BLaER1 (cell line): Measurements from ENCODE around the gene PLXDC1.

ENCODE experiments used
- H3K27ac ChIP-seq: shearing (Covaris generic); formaldehyde crosslinking; 2 replicates; pipeline ENCODE4 v1.8.1; 2022
- H3K27me3 ChIP-seq: shearing (Covaris generic); formaldehyde crosslinking; 2 replicates; pipeline ENCODE4 v1.8.1; 2022
- H3K36me3 ChIP-seq: shearing (Covaris generic); formaldehyde crosslinking; 2 replicates; pipeline ENCODE4 v1.8.1; 2022
- H3K4me1 ChIP-seq: shearing (Covaris generic); formaldehyde crosslinking; 2 replicates; pipeline ENCODE4 v1.8.1; 2022
- H3K4me2 ChIP-seq: shearing (Covaris generic); formaldehyde crosslinking; 2 replicates; pipeline ENCODE4 v1.8.1; 2022
- H3K4me3 ChIP-seq: shearing (Covaris generic); formaldehyde crosslinking; 2 replicates; pipeline ENCODE4 v1.8.1; 2022
- H3K9ac ChIP-seq: shearing (Covaris generic); formaldehyde crosslinking; 2 replicates; pipeline ENCODE4 v1.8.1; 2022
- H3K9me3 ChIP-seq: shearing (Covaris generic); formaldehyde crosslinking; 2 replicates; pipeline ENCODE4 v1.8.1; 2022
- H4K20me1 ChIP-seq: shearing (Covaris generic); formaldehyde crosslinking; 2 replicates; pipeline ENCODE4 v1.8.1; 2022
- Cebpa-rat ChIP-seq: shearing (Covaris generic); IDR thresholded peaks from 2 replicates; pipeline ENCODE4 v1.8.1; 2022

The PLXDC1 gene

GRCh38 chr17:39104046-39104445 lies 47.4 kb downstream of the PLXDC1 start:
- no peaks in the 10 kb centered on the region for H4K20me1 ChIP-seq
- H3K9ac ChIP-seq: no peak overlapping the region
- H3K9me3 ChIP-seq: no peaks in the 10 kb centered on the region
- no peaks in the 10 kb centered on the region for H3K36me3 ChIP-seq
- H3K27ac ChIP-seq: no peak overlapping the region
- no peak for TF ChIP-seq Cebpa-rat
- peaks cover 76% of the 10 kb centered on the region for H3K4me1 ChIP-seq
- H3K4me2 ChIP-seq: peak overlapping the region; percentile 59
- H3K4me3 ChIP-seq: no peak overlapping the region
- H3K27me3 ChIP-seq: no peaks in the 10 kb centered on the region

GRCh38 chr17:39101091-39101490 lies 50.3 kb downstream of the PLXDC1 start:
- Histone ChIP-seq H3K4me2 (peak overlapping the region; percentile 95), H4K20me1 (no peaks in the 10 kb centered on the region), H3K4me1 (peaks cover 91% of the 10 kb centered on the region), H3K27me3 (no peaks in the 10 kb centered on the region), H3K27ac (no peak overlapping the region), H3K4me3 (no peak overlapping the region), H3K36me3 (no peaks in the 10 kb centered on the region), H3K9ac (no peak overlapping the region), H3K9me3 (no peaks in the 10 kb centered on the region)
- TF ChIP-seq Cebpa-rat: no peak

- H3K4me1 ChIP-seq: peaks cover 97% of the 10 kb centered on the region
- no peak overlapping the region for H3K4me3 ChIP-seq
- H3K36me3 ChIP-seq: no peaks in the 10 kb centered on the region
- H3K9me3 ChIP-seq: no peaks in the 10 kb centered on the region
- TF ChIP-seq Cebpa-rat: no peak
- no peaks in the 10 kb centered on the region for H3K27me3 ChIP-seq
- no peaks in the 10 kb centered on the region for H4K20me1 ChIP-seq
- H3K9ac ChIP-seq: no peak overlapping the region; the same call in 1 of the 2 replicates
- H3K4me2 ChIP-seq: peak overlapping the region; percentile 95
- peak overlapping the region; percentile 81 for H3K27ac ChIP-seq
These were observed 50.9 kb downstream of the PLXDC1 start for GRCh38 chr17:39100530-39100929.

- Histone ChIP-seq H3K4me1 (peaks cover 99% of the 10 kb centered on the region), H3K36me3 (no peaks in the 10 kb centered on the region), H3K4me3 (peak overlapping the region; percentile 43), H3K27me3 (no peaks in the 10 kb centered on the region), H3K27ac (peak overlapping the region; percentile 81), H3K9me3 (no peaks in the 10 kb centered on the region), H3K9ac (peak overlapping the region; percentile 66), H4K20me1 (no peaks in the 10 kb centered on the region), H3K4me2 (peak overlapping the region; percentile 95)
- no peak for TF ChIP-seq Cebpa-rat
These were observed 51.7 kb downstream of the PLXDC1 start for GRCh38 chr17:39099663-39100286.

- Histone ChIP-seq H3K36me3 (no peaks in the 10 kb centered on the region), H3K27me3 (no peaks in the 10 kb centered on the region), H4K20me1 (no peaks in the 10 kb centered on the region), H3K4me3 (peak overlapping the region; percentile 43), H3K4me2 (peak overlapping the region; percentile 95), H3K9me3 (no peaks in the 10 kb centered on the region), H3K27ac (peak overlapping the region; percentile 81), H3K4me1 (peaks cover 100% of the 10 kb centered on the region), H3K9ac (no peak overlapping the region)
- no peak for TF ChIP-seq Cebpa-rat
These were observed 52.8 kb downstream of the PLXDC1 start for GRCh38 chr17:39098588-39098987.

- Histone ChIP-seq H3K9ac (no peak overlapping the region), H3K27me3 (no peaks in the 10 kb centered on the region), H3K9me3 (no peaks in the 10 kb centered on the region), H3K27ac (no peak overlapping the region), H3K4me3 (no peak overlapping the region), H4K20me1 (no peaks in the 10 kb centered on the region), H3K36me3 (no peaks in the 10 kb centered on the region), H3K4me2 (peak overlapping the region; percentile 95), H3K4me1 (peaks cover 100% of the 10 kb centered on the region)
- TF ChIP-seq Cebpa-rat: no peak
These were observed 53.9 kb downstream of the PLXDC1 start for GRCh38 chr17:39097537-39097936.

- Histone ChIP-seq H3K4me2 (peak overlapping the region; percentile 95), H3K27ac (peak overlapping the region; percentile 23; the same call in 1 of the 2 replicates), H3K9me3 (no peaks in the 10 kb centered on the region), H3K4me1 (peaks cover 100% of the 10 kb centered on the region), H3K9ac (no peak overlapping the region), H3K4me3 (no peak overlapping the region), H4K20me1 (no peaks in the 10 kb centered on the region), H3K27me3 (no peaks in the 10 kb centered on the region), H3K36me3 (no peaks in the 10 kb centered on the region)
- no peak for TF ChIP-seq Cebpa-rat
These were observed 54.3 kb downstream of the PLXDC1 start for GRCh38 chr17:39097150-39097519.

- H3K4me3 ChIP-seq: 0 out of 2 replicates have a peak overlapping the region, but pooled peaks have one; percentile 20
- peak overlapping the region; percentile 51 for H3K27ac ChIP-seq
- TF ChIP-seq Cebpa-rat: no peak
- H3K27me3 ChIP-seq: no peaks in the 10 kb centered on the region
- H3K36me3 ChIP-seq: no peaks in the 10 kb centered on the region
- no peaks in the 10 kb centered on the region for H3K9me3 ChIP-seq
- peak overlapping the region; percentile 95 for H3K4me2 ChIP-seq
- H4K20me1 ChIP-seq: no peaks in the 10 kb centered on the region
- H3K4me1 ChIP-seq: peaks cover 100% of the 10 kb centered on the region
- H3K9ac ChIP-seq: no peak overlapping the region
These were observed 54.8 kb downstream of the PLXDC1 start for GRCh38 chr17:39096508-39097149.

GRCh38 chr17:39095309-39095686 lies 56.1 kb downstream of the PLXDC1 start:
- no peaks in the 10 kb centered on the region for H3K36me3 ChIP-seq
- H3K9me3 ChIP-seq: no peaks in the 10 kb centered on the region
- H4K20me1 ChIP-seq: no peaks in the 10 kb centered on the region
- no peak overlapping the region for H3K9ac ChIP-seq
- no peaks in the 10 kb centered on the region for H3K27me3 ChIP-seq
- H3K27ac ChIP-seq: no peak overlapping the region
- peaks cover 100% of the 10 kb centered on the region for H3K4me1 ChIP-seq
- H3K4me2 ChIP-seq: peak overlapping the region; percentile 95
- H3K4me3 ChIP-seq: no peak overlapping the region
- TF ChIP-seq Cebpa-rat: no peak

- H3K4me2 ChIP-seq: peak overlapping the region; percentile 95
- H3K4me3 ChIP-seq: no peak overlapping the region
- H3K36me3 ChIP-seq: no peaks in the 10 kb centered on the region
- H3K27ac ChIP-seq: no peak overlapping the region
- peaks cover 100% of the 10 kb centered on the region for H3K4me1 ChIP-seq
- no peaks in the 10 kb centered on the region for H3K27me3 ChIP-seq
- TF ChIP-seq Cebpa-rat: no peak
- no peaks in the 10 kb centered on the region for H4K20me1 ChIP-seq
- H3K9me3 ChIP-seq: no peaks in the 10 kb centered on the region
- H3K9ac ChIP-seq: 0 out of 2 replicates have a peak overlapping the region, but pooled peaks have one; percentile 20
These were observed 56.7 kb downstream of the PLXDC1 start for GRCh38 chr17:39094607-39095308.
